GM21717 (cell line): ENCODE results near the gene DNAH11.
"Not testable (repeated sequence)": the region's sequence is repeated elsewhere in the genome, so short reads cannot be mapped to it uniquely, and the experiment has no call there.

Experiments
- ATAC-seq: cut with Tn5 transposase; IDR thresholded peaks from one replicate; pipeline ENCODE4 v1.9.1; 2021; ENCODE audit warnings: mild to moderate bottlenecking, moderate library complexity; ENCODE audit not compliant: unreplicated experiment

DNAH11 gene

GRCh38 chr7:21704359-21704758 is 161.5 kb downstream of the DNAH11 start:
- ATAC-seq = no peak

- no peak for ATAC-seq
Observed at GRCh38 chr7:21706131-21706530, 163.3 kb downstream of the DNAH11 start.

- ATAC-seq = no peak
Observed at GRCh38 chr7:21707566-21707965, 164.7 kb downstream of the DNAH11 start.

- no peak for ATAC-seq
Observed at GRCh38 chr7:21708096-21708495, 165.3 kb downstream of the DNAH11 start.

GRCh38 chr7:21717323-21717722 is 174.5 kb downstream of the DNAH11 start:
- ATAC-seq = no peak

- no peak for ATAC-seq
Observed at GRCh38 chr7:21718391-21718790, 175.6 kb downstream of the DNAH11 start.

- ATAC-seq = no peak
Observed at GRCh38 chr7:21719846-21720245, 177.0 kb downstream of the DNAH11 start.

GRCh38 chr7:21722371-21722770 is 179.5 kb downstream of the DNAH11 start:
- no peak for ATAC-seq

- no peak for ATAC-seq
Observed at GRCh38 chr7:21724562-21724961, 181.7 kb downstream of the DNAH11 start.

- ATAC-seq = no peak
Observed at GRCh38 chr7:21730399-21730798, 187.6 kb downstream of the DNAH11 start.

GRCh38 chr7:21731977-21732376 is 189.1 kb downstream of the DNAH11 start:
- ATAC-seq = no peak

GRCh38 chr7:21732956-21733355 is 190.1 kb downstream of the DNAH11 start:
- ATAC-seq = not testable (repeated sequence)

- no peak for ATAC-seq
Observed at GRCh38 chr7:21733837-21734236, 191.0 kb downstream of the DNAH11 start.

- no peak for ATAC-seq
Observed at GRCh38 chr7:21743493-21743892, 200.7 kb downstream of the DNAH11 start.

- no peak for ATAC-seq
Observed at GRCh38 chr7:21746949-21747348, 204.1 kb downstream of the DNAH11 start.

- ATAC-seq = no peak
Observed at GRCh38 chr7:21747806-21748205, 205.0 kb downstream of the DNAH11 start.

- no peak for ATAC-seq
Observed at GRCh38 chr7:21749378-21749777, 206.5 kb downstream of the DNAH11 start.

GRCh38 chr7:21753071-21753470 is 210.2 kb downstream of the DNAH11 start:
- ATAC-seq = no peak

GRCh38 chr7:21754963-21755362 is 212.1 kb downstream of the DNAH11 start:
- no peak for ATAC-seq

GRCh38 chr7:21757537-21758282 is 214.9 kb downstream of the DNAH11 start:
- no peak for ATAC-seq

- no peak for ATAC-seq
Observed at GRCh38 chr7:21758286-21758685, 215.4 kb downstream of the DNAH11 start.

- no peak for ATAC-seq
Observed at GRCh38 chr7:21762469-21762868, 219.6 kb downstream of the DNAH11 start.

- ATAC-seq = peak; percentile 49
Observed at GRCh38 chr7:21763818-21764217, 221.0 kb downstream of the DNAH11 start.
